DMS153 treated with DMSO at 0.1 percent for 48 hours (cell line): ENCODE data around the gene BHLHA15.

Experiments
- DNase-seq: peaks from one replicate; lab custom pipeline; 2025; ENCODE audit not compliant: unreplicated experiment; lab: John Stamatoyannopoulos, UW

The BHLHA15 gene

GRCh38 chr7:98223351-98223897, 12.2 kb downstream of the BHLHA15 start:
- DNase-seq: no peak

- DNase-seq: no peak
Measured at GRCh38 chr7:98223898-98224700, 12.9 kb downstream of the BHLHA15 start.

GRCh38 chr7:98224701-98225181, 13.5 kb downstream of the BHLHA15 start:
- no peak for DNase-seq

- no peak for DNase-seq
Measured at GRCh38 chr7:98225913-98226614, 14.8 kb downstream of the BHLHA15 start.

GRCh38 chr7:98227939-98228338, 16.7 kb downstream of the BHLHA15 start:
- no peak for DNase-seq

- no peak for DNase-seq
Measured at GRCh38 chr7:98228801-98229200, 17.6 kb downstream of the BHLHA15 start.

- no peak for DNase-seq
Measured at GRCh38 chr7:98229441-98229840, 18.2 kb downstream of the BHLHA15 start.

GRCh38 chr7:98229991-98230745, 18.9 kb downstream of the BHLHA15 start:
- DNase-seq: no peak

GRCh38 chr7:98230746-98231471, 19.7 kb downstream of the BHLHA15 start:
- DNase-seq: no peak

- no peak for DNase-seq
Measured at GRCh38 chr7:98231493-98232262, 20.4 kb downstream of the BHLHA15 start.

- DNase-seq: no peak
Measured at GRCh38 chr7:98232263-98232585, 21.0 kb downstream of the BHLHA15 start.

- no peak for DNase-seq
Measured at GRCh38 chr7:98232799-98233198, 21.6 kb downstream of the BHLHA15 start.

- no peak for DNase-seq
Measured at GRCh38 chr7:98233219-98234070, 22.2 kb downstream of the BHLHA15 start.

GRCh38 chr7:98234429-98235147, 23.3 kb downstream of the BHLHA15 start:
- no peak for DNase-seq

GRCh38 chr7:98235901-98236300, 24.7 kb downstream of the BHLHA15 start:
- DNase-seq: no peak

- no peak for DNase-seq
Measured at GRCh38 chr7:98236355-98237185, 25.3 kb downstream of the BHLHA15 start.

- DNase-seq: no peak
Measured at GRCh38 chr7:98238076-98238475, 26.8 kb downstream of the BHLHA15 start.

GRCh38 chr7:98238976-98239375, 27.7 kb downstream of the BHLHA15 start:
- no peak for DNase-seq
